K562 (cell line): Measurements from ENCODE around the gene FAM131C. TPM values are rescaled to one million over a fixed set of nuclear protein-coding genes. Genes with fewer than 3 reads are reported as not detected.
"Not testable (repeated sequence)": the region's sequence is repeated elsewhere in the genome, so short reads cannot be mapped to it uniquely, and the experiment has no call there.

Experiments
- ATAC-seq: fragments of 200-7000 bp; cut with Tn5 transposase; 3 replicates; pipeline ENCODE4 v1.9.1; 2020; ENCODE audit warnings: moderate library complexity
- BruUV-seq: library from RNA; stranded (reverse); fragments of 400-500 nt; replicated peaks from 2 replicates; lab custom pipeline; 2021; lab: Mats Ljungman, UMichigan
- CTCF ChIA-PET: fragments of 300-600 bp; formaldehyde crosslinking; extraction: SDS; loops from one replicate; lab custom pipeline; 2021; ENCODE audit warnings: low intra/inter-chr PET ratio; lab: Yijun Ruan, JAX
- POLR2A ChIA-PET: fragments of 300-600, 350-650 bp; sonication (Branson Sonifier 250); formaldehyde crosslinking; extraction: SDS; loops from one replicate; lab custom pipeline; 2021; ENCODE audit warnings: antibody characterized with exemption, inconsistent platforms; lab: Yijun Ruan, JAX
- DNase-seq, 4 experiments: peaks; one replicate each; pipeline versions ENCODE4 v3.0.0 to v3.0.0-alpha.2; 2011 to 2018; ENCODE audit warnings: low spot score in 3 of 4, mixed read lengths in 3 of 4; ENCODE audit errors: extremely low read depth in 1 of 4
- FAIRE-seq: peaks from 2 replicates; lab custom pipeline; 2011; peaks lifted over from hg19 to GRCh38; lab: Jason Lieb, UNC
- H2AFZ ChIP-seq: 2 replicates; pipeline ENCODE4 v1.6.0; 2011; ENCODE audit warnings: low read depth, low read length, control low read depth, inconsistent platforms
- H3K27ac ChIP-seq: fragments of 200-600 bp; 3 replicates; pipeline ENCODE4 v1.8.0; 2011; ENCODE audit warnings: low read depth, mild to moderate bottlenecking, control low read depth, inconsistent platforms, low read length, moderate library complexity, mixed read lengths; ENCODE audit errors: extremely low read depth
- H3K27me3 ChIP-seq, 2 experiments: fragments of 300-600 bp in 1 of 2; 2 replicates in 1 of 2; 3 replicates in 1 of 2; pipeline versions ENCODE4 v1.6.0 to v1.8.0; 2011; ENCODE audit warnings: inconsistent platforms in 2 of 2, low read length in 2 of 2, mild to moderate bottlenecking in 1 of 2, mixed read lengths in 1 of 2, moderate library complexity in 1 of 2; ENCODE audit not compliant: control insufficient read depth in 2 of 2, insufficient read depth in 2 of 2
- H3K36me3 ChIP-seq: fragments of 300-600 bp; 3 replicates; pipeline ENCODE4 v1.8.0; 2011; ENCODE audit warnings: mild to moderate bottlenecking, low read length, inconsistent platforms; ENCODE audit not compliant: control insufficient read depth, insufficient read depth
- H3K4me1 ChIP-seq, 2 experiments: fragments of 200-600 bp in 1 of 2; replicated peaks in 1 of 2; 2 replicates in 1 of 2; 3 replicates in 1 of 2; pipeline versions ENCODE4 v1.5.1 to v1.8.0; 2011; ENCODE audit warnings: inconsistent platforms in 2 of 2, low read length in 2 of 2, mild to moderate bottlenecking in 1 of 2, mixed read lengths in 1 of 2, moderate library complexity in 1 of 2; ENCODE audit not compliant: control insufficient read depth in 2 of 2, insufficient read depth in 2 of 2
- H3K4me2 ChIP-seq: 2 replicates; pipeline ENCODE4 v1.6.1; 2011; ENCODE audit warnings: low read length, control low read depth, inconsistent platforms, mixed read lengths; ENCODE audit not compliant: insufficient read depth
- H3K4me3 ChIP-seq: fragments of 200-600 bp; sonication (generic), shearing (Covaris generic); 2 replicates; pipeline ENCODE4 v1.5.1; 2016; ENCODE audit warnings: control low read depth, inconsistent platforms
- H3K79me2 ChIP-seq: fragments of 200-600 bp; 3 replicates; pipeline ENCODE4 v1.8.0; 2011; ENCODE audit warnings: low read length, inconsistent platforms; ENCODE audit not compliant: control insufficient read depth, insufficient read depth
- H3K9ac ChIP-seq, 2 experiments: 2 replicates each; pipeline versions ENCODE4 v1.6.0 to v1.6.1; 2011; ENCODE audit warnings: low read depth in 2 of 2, low read length in 2 of 2, control low read depth in 1 of 2, inconsistent platforms in 1 of 2, mild to moderate bottlenecking in 1 of 2, mixed read lengths in 1 of 2; ENCODE audit not compliant: insufficient read depth in 1 of 2
- H3K9me1 ChIP-seq: one replicate; pipeline ENCODE4 v1.6.0; 2011; ENCODE audit warnings: inconsistent platforms, mild to moderate bottlenecking, low read length, moderate library complexity; ENCODE audit not compliant: control insufficient read depth, insufficient read depth
- H3K9me3 ChIP-seq: replicated peaks from 2 replicates; pipeline ENCODE4 v1.5.1; 2011; ENCODE audit warnings: low read depth, low read length, inconsistent platforms; ENCODE audit not compliant: control insufficient read depth, insufficient read depth
- H4K20me1 ChIP-seq: replicated peaks from 2 replicates; pipeline ENCODE4 v1.6.1; 2011; ENCODE audit warnings: low read length, inconsistent platforms, mixed read lengths; ENCODE audit not compliant: control insufficient read depth, insufficient read depth
- ZNF668 ChIP-seq: fragments of 250-450 bp; sonication (Bioruptor Pico); IDR thresholded peaks from 2 replicates; pipeline ENCODE4 v1.8.0; 2022; ENCODE audit warnings: mild to moderate bottlenecking, inconsistent platforms
- WGBS: fragments of 100-300 bp; shearing (Covaris generic); methylation state at CpG from one replicate; pipeline ENCODE4 v1.1.6; 2016; ENCODE audit warnings: low coverage, mixed read lengths; ENCODE audit not compliant: insufficient coverage; ENCODE audit errors: missing lambda C conversion rate; 5-methylcytosine and 5-hydroxymethylcytosine counted together
- in situ Hi-C: fragments of 300-500 bp; cut with MboI; formaldehyde crosslinking; loops from 4 replicates; pipeline ENCODE4 v1.15.0; 2018; ENCODE audit warnings: inconsistent platforms, mixed read lengths
- intact Hi-C: fragments of 100-400 bp; cut with micrococcal nuclease; formaldehyde crosslinking; loops from 2 replicates; pipeline ENCODE4 v1.14.2; 2022
- polyA plus RNA-seq, 8 experiments: library from polyadenylated mRNA; depleted of rRNA in 4 of 8; stranded (reverse) in 5 of 8; unstranded in 3 of 8; fragments of >200 nt; fragmentation: Nextera tagmentation in 2 of 8; fragmentation: Illumina TruSeq in 1 of 8; extraction: Ambion mirVana in 2 of 8; extraction: Trizol in 1 of 8; gene quantifications; 2 replicates each; pipeline versions ENCODE4 v1.2.1 to v1.2.3, GENCODE V29; 2011 to 2014; ENCODE audit warnings: inconsistent platforms in 1 of 8, missing spikeins in 1 of 8
- total RNA-seq, 7 experiments: library from RNA; depleted of rRNA in 6 of 7; stranded (reverse); fragments of >200 nt in 6 of 7; fragmentation: Illumina TruSeq in 2 of 7; extraction: Trizol in 2 of 7; gene quantifications; 2 replicates each; pipeline versions ENCODE4 v1.2.1 to v1.2.3, GENCODE V29; 2011 to 2021; ENCODE audit warnings: low replicate concordance in 1 of 7

The FAM131C gene
- total and polyA plus RNA-seq, 9 of the 15 experiments (the other 6 are each of a cell fraction or from before 2014, with no cell fraction given), result 0.10 to 0.29 (median 0.16) TPM; not detected in 6

- no peaks in the 10 kb centered on the region; the same call in 1 of the 2 replicates for H4K20me1 ChIP-seq
- peaks cover 7% of the 10 kb centered on the region for H3K9me3 ChIP-seq
- no peak for TF ChIP-seq ZNF668 (CRISPR knock-in tag)
- no peak overlapping the region for H3K4me3 ChIP-seq
- DNase-seq (no peak), FAIRE-seq (no peak), ATAC-seq (no peak)
- H3K36me3 ChIP-seq, result no peaks in the 10 kb centered on the region
- BruUV-seq, result no TSS peak
- ChIA-PET CTCF (no interaction called here), POLR2A (interaction anchor here (0.6 to 0.9 kb wide), 5 partner anchors 12 to 258 kb away, joined by 3 to 4 read pairs (median 3); partner anchors contain the start of gene FAM131C)
- intact Hi-C loops (no loop called here), in situ Hi-C loops (no loop called here)
- no peaks in the 10 kb centered on the region for H3K79me2 ChIP-seq
- peaks cover 0 to 23% of the 10 kb centered on the region in 2 experiments; a peak in 3 of 5 replicates for H3K4me1 ChIP-seq
- no peak overlapping the region for H3K27ac ChIP-seq
- no peaks in the 10 kb centered on the region for H3K9me1 ChIP-seq
- 0% methylated on average over 1 of the region's 1 CpG for WGBS
- H3K27me3 ChIP-seq, result no peaks in the 10 kb centered on the region
- H2AFZ ChIP-seq, result no peak overlapping the region
- no peak overlapping the region for H3K4me2 ChIP-seq
- no peak overlapping the region for H3K9ac ChIP-seq
Measured at GRCh38 chr1:16109571-16109970, 36.1 kb upstream of the FAM131C start.

- peaks cover 11% of the 10 kb centered on the region for H3K9me3 ChIP-seq
- ATAC-seq, H3K27me3 ChIP-seq, H3K4me1 ChIP-seq, H3K79me2 ChIP-seq, H2AFZ ChIP-seq, intact Hi-C loops, H3K27ac ChIP-seq, BruUV-seq, CTCF ChIA-PET, H3K4me2 ChIP-seq, DNase-seq, H4K20me1 ChIP-seq, H3K9me1 ChIP-seq, in situ Hi-C loops, H3K9ac ChIP-seq, FAIRE-seq, H3K36me3 ChIP-seq, H3K4me3 ChIP-seq: not testable (repeated sequence)
- WGBS, result 9% methylated on average over 5 of the region's 5 CpGs
- POLR2A ChIA-PET, result interaction anchor here (0.8 to 1.9 kb wide), 3 partner anchors 10 to 15 kb away, joined by 3 to 5 read pairs (median 3); no protein-coding TSS in a partner anchor
Measured at GRCh38 chr1:16107039-16107438, 33.6 kb upstream of the FAM131C start.
